D721Med (cell line): ENCODE measurements around the gene ANKRD13D.

Source experiments
- DNase-seq: peaks from one replicate; pipeline ENCODE4 v3.0.0; 2011; ENCODE audit warnings: low spot score; ENCODE audit not compliant: insufficient read length
- FAIRE-seq: peaks from 2 replicates; lab custom pipeline; 2011; peaks lifted over from hg19 to GRCh38; lab: Jason Lieb, UNC
- CTCF ChIP-seq: IDR thresholded peaks from 2 replicates; pipeline ENCODE4 v1.5.1; 2012; ENCODE audit warnings: mild to moderate bottlenecking, control low read depth; ENCODE audit not compliant: insufficient read depth; ENCODE audit errors: missing control alignments

Gene ANKRD13D

GRCh38 chr11:67286621-67287333 lies 2.3 kb upstream of the ANKRD13D start:
- TF ChIP-seq CTCF = no peak
- no peak for DNase-seq
- FAIRE-seq = no peak

GRCh38 chr11:67287355-67288197 lies 1.5 kb upstream of the ANKRD13D start:
- TF ChIP-seq CTCF = no peak
- FAIRE-seq = no peak

GRCh38 chr11:67288198-67288451 lies 978 bp upstream of the ANKRD13D start:
- DNase-seq (no peak), FAIRE-seq (no peak)
- TF ChIP-seq CTCF = no peak

More at GRCh38 chr11:67287355-67288197, 1.5 kb upstream of the ANKRD13D start:
- no peak for DNase-seq

- TF ChIP-seq CTCF = no peak
- peak; percentile 82 for DNase-seq
- no peak for FAIRE-seq
Observed at GRCh38 chr11:67288452-67289225, 464 bp upstream of the ANKRD13D start.

- no peak for FAIRE-seq
- TF ChIP-seq CTCF = no peak
- DNase-seq = no peak
Observed at GRCh38 chr11:67289651-67290479, 762 bp downstream of the ANKRD13D start.

- DNase-seq = no peak
- no peak for FAIRE-seq
- TF ChIP-seq CTCF = no peak
Observed at GRCh38 chr11:67290801-67291200, 1.7 kb downstream of the ANKRD13D start.
